Measurements from ENCODE around the gene STK16.
A peak's percentile ranks its signal among the peaks of the same experiment; 100 is the strongest.

The STK16 gene

DNA sequence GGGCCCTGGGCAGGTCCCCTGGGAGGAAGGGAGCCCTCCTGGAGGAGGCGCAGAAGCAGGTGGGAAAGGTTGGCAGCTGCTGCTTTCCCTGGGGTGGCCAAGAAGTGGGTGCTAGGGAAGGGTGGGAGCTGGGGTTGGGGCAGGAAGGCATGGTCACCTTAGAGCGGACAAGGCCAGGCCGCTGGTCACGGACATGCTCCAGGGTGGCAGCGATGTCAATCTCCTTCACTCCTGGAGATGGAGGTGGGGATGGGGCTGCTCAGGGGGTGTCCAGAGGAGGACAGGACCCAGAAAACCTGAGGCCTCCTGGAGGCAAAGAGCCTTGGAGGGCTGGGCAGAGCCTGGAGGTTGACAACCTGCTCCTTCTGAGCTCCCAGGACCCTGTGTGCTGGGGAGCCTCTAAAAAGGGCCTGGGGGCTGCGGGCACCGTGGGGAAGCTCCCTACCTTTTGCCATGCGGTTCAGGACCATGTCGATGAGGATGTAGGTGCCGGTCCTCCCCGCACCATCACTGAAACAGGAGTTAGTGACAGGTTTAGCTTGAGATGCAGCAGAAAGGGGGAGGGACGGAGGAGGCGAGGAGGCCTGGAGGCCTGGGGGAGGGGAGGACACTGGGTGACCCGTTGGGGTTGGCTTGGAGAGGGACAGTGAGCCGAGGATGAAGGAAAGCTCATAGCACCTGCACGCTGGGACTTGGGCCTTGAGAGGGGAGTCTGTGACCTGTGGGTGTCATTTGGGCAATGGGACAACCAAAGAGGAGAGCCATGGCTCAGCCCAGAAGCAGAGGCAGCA lies 45.3 kb downstream of the STK16 start:
- no peak for DNase-seq

DNA sequence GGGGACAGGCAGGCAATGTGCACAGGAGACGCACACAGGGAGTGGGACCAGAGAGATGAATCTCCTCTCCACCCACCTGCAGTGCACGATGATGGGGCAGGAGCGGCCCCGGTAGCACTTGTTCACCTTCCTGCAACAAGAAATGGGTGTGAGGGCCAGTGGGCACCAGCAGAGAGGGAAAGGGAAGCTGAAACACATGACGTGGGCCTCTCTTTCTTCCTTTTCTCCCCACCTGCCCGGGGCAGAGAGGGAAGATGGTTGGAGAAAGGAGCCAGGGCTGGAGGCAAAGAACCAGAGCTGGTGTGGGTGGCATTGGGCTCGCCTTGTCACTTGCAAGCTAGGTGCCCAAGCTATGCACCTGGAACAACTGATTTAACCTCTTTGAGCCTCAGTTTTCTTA lies 46.1 kb downstream of the STK16 start:
- DNase-seq, result no peak

DNA sequence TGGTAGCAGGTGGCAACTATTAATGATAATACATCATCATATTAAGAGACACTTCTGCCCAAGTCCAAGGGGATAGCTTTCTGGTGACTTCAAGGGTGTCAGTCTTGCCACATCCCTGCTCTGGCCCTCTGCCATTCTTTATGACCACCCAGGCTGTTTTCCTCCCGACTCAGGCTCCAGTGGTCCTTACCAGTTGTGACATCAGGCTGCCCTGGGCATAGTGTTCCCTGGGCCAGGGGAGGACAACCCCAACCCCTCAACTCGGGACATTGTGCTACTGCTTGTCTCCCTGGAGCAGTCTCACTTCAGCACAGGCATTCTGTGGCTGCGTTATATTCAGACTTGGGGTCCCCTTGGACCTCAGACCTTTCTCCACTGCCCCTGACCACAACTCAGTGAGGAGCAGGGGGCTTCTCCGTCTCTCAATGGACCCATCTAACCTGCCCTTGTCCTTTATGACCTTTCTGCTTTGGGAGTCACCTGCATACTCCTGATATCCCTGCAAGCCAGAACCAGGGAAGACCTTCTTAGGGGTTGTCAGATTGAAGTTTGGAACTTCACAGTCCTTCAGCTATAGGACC lies 46.7 kb downstream of the STK16 start:
- DNase-seq, result no peak

DNA sequence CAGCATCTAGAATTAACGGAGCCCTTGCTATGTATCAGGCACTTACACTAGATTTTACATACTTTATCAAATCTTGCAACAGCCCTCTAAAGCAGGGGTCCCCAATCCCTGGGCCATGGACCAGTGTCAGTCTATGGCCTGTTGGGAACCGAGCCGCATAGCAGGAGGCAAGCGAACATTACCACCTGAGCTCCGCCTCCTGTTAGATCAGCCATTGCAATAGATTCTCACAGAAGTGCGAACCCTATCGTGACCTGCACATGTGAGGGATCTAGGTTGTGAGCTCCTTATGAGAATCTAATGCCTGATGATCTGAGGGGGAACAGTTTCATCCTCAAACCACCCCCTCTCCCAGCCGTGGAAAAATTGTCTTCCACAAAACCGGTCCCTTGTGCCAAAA lies 47.3 kb downstream of the STK16 start:
- DNase-seq, result no peak

DNA sequence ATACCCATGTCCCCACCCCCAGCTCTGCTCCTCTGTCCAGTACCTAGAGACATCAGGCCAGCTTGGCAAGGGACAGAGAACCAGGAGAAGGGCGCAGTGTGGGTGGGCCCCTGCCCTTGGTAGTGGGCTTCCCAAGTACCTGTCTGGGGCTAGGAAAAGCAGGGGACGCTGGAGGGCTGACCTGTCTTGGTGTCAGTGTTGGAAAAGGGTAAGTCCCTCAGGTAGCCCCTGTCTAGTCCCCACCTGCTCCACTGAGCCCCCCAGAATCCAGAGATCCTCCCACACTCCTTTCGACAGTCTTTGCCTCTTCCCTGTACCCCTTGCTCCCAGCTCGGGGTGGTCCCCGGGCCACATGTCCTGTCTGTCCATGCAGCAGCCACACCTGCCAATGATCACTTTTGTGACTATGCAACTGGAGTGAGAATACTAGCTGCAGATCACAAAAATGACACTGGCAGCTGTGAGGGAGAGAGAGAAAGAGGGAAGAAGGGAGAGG lies 48.5 kb downstream of the STK16 start:
- DNase-seq, result no peak

DNA sequence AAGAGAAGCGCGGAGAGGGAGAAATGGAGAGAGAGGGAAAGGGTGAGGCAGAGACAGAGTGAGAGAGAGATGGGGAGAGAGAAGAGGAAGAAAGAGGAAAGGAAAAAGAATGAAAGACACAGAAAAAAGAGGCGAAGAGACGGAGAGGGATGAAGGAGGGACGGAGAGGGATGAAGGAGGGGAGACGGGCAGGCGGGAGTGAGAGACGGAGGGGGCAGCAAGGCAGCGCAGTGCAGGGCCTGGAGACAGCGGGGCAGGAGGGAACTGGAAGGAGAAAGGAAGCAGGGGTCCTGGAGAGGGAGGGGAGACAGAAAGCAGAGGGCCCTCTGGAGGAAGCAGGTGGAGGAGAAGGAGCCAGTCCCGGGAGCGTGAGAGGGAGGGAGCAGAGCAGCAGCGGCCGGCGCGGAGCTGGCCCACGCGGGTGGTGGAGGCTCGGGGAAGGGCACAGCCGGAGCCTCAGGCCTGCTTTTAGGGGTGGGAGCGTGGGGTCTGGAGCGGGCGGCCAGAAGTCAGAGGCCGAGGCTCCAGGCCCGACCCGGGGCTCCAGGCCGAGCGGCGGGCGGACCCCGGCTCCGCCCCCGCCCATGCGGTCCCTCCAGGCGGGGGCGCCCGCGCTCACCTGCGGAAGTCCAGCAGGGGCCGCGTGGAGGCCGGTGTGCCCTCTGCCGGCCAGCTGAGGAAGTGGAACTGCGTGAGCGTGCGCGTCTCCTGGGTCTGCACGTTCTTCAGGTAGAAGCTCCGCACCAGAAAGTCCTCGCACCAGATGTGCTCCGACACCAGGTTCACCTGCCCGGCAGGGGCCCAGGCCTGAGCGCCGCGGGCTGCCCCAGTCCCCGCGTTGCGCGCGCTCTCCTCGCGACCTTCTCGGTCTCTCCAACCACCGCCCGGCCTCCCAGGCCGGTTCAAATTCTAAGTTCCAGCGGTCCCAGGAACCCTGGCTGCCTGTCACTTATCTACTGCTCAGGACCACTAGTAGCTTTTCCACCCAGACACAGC lies 49.4 kb downstream of the STK16 start:
- DNase-seq, result peak; percentile 86

DNA sequence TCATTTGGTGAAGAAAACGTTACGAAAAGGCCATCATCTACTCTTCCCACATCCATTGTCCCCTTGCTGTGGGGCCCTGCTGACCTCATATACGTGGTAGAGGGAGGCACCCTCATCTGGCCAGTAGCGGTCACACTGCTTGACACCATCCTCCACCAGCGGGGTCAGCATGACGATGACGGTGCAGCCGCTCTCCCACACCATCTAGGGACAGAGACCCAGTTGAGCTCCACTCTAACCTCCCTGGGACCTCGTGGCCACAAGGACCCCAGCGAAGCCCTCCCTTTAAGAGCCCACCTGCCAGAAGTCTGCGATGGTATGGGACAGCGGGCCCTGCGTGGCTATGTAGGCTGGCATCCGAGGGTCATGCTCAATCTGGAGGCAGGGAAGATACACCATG lies 50.9 kb downstream of the STK16 start:
- no peak for DNase-seq

DNA sequence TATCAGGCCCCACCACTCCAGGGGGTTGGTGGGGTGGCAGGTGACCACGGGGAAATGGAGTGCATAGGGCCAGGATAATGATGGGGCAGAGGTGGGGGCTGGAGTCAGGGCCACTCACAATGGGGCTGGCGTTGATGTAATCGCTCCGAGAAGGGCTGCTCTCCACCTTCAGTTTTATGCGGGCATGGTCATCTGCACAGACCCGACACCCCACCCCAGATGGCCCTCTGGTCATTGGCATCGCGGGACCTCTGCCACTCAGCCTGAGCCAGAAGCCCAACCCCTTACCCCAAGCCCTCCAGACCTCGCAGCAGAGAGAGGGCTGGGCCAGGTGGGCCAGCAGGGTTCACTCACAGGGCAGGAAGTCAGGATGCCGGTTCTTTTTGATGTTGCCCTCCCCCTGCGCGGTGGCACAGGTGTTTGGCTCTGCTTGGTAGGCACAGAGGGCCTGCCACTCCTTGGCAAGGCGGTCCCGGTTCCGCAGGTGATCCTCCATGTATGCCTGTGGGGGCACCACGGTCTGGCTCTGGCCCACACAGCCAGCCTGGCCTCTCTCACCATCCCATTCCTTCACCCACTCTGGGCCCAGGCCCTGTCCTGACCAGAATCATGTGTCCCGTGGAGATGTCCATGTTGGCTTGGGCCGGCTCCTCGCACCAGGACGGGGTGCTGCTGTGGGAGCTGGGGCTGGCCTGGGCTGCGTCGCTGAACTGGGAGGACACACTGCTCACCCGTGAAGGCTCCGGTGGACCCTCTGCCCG lies 51.5 kb downstream of the STK16 start:
- no peak for DNase-seq

DNA sequence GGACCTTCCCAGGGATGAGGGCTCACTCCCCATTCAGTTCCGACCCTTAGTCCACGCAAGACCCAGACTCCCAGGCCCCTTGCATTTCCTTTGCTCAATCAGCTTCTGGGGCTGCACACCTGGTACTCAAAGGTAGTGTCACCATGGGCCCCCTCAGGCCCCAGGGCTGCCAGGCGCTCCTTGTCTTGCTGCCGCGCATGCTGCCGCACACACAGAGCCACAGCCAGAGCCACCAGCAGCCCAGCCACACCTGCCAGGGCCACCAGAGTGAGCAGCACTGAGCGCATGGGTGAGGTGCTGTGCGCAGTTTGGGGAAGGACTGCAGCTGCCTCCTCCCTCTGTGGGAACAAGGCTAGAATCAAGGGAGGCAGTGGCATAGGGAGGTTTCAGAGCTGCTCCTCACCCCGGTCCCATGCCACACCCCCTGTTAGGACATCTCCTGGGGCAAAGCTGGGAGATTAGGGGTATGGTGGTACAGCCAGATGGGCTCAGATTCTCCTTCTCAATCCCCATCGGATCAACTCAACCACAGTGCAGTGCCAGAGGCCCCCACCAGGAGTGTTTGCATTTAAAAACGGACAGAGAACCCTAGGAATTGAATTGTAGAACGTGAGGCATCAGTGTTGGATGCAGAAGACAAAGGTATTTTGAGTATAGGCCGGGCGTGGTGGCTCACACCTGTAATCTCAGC lies 52.6 kb downstream of the STK16 start:
- no peak for DNase-seq

DNA sequence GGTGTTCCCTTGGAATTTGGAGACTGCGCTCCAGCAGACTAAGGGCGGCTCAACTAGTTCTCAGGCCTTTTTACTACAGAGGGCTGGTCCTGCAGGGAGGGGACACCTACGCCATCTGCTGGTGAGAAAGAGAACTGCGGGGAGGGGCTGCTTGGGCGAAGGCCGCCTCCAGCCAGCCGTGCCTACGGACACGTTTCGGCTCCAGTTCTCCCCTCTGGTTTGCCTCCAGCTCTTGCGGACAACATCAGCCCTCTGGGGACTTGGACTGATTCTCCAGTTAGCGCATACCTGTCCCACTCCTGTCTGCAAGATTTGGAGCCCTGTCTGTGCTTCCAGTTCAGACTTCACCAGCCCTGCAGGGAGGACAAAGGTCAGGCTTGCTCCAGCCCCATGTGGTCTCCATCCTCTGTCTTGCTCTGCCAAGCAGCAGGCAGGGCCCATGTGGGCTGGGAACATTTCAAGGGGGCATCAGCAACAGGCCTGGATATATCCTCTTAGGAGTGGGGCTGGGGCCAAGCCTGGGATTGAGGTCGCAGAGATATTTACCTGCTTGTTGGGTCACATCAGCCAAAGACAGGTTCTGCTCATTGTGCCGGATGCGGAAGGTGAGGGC lies 53.6 kb downstream of the STK16 start:
- DNase-seq, result peak; percentile 80

DNA sequence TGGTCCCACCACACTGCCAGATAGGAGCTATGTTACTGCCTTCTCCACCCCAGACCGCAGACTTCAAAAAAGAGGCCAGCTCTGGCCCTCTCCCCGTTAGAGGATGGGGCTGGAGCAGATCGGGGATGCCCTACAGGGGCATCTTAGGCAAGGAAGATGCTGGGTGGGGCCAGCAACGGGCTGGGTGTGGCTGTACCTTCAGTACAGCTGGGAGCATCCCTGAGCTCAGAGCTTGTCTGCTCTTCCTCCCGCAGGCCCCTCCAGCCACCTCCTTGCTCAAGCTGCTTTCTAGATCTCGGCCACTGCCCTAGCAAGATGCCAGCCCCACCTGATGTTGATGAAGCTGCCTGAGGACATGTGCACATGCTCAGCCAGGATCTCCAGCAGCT lies 54.1 kb downstream of the STK16 start:
- no peak for DNase-seq
